Measurements from ENCODE around the gene TECTB. TPM values are rescaled to one million over a fixed set of nuclear protein-coding genes. Genes with fewer than 3 reads are reported as not detected.

TECTB gene
- polyA plus RNA-seq, 4 donors: not detected

DNA sequence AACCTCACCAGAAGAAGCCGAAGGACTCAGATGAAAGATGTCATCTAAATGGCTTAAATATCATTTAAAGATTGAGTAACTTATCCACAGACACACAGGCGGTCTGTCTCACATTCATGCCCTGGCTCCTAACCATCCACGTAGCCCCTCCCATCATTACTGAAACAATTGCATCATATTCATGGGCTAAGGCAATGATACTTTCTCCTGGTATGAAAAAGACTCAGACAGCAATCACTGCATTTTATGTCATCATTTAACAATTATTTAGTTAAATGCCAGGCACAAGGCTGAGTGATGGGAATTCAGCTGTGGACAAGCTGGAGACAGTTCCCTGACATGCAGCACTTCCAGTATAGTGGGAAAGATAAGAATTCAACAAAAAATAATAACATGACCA, 11.2 kb upstream of the TECTB start:
- no peak for DNase-seq (ENCODE audit: low read depth in 4 of 4, low spot score in 3 of 4)

DNA sequence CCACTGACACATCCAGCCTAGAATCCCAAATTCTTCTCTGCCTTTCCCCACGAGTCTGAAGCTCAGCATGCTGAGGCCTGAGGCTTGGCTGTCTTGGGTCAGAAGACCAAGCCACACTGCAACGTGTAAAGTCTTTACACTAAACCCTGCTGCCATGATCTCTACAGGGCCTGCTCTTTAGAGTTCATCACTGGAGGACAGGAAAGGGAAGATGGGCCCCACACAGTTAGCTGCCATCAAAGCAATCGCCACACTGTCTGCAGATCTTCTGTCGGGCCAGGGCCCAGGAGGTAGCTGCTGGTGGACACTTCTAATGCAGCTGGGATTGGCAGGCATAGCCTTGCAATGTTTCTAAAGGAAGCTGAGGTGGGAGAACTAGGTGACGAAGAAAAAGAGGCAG, 8.4 kb upstream of the TECTB start:
- DNase-seq (ENCODE audit: low read depth in 4 of 4, low spot score in 3 of 4): no peak

GRCh38 chr10:112275512-112276245, 7.5 kb upstream of the TECTB start:
- DNase-seq (ENCODE audit: low read depth in 4 of 4, low spot score in 3 of 4): no peak

DNA sequence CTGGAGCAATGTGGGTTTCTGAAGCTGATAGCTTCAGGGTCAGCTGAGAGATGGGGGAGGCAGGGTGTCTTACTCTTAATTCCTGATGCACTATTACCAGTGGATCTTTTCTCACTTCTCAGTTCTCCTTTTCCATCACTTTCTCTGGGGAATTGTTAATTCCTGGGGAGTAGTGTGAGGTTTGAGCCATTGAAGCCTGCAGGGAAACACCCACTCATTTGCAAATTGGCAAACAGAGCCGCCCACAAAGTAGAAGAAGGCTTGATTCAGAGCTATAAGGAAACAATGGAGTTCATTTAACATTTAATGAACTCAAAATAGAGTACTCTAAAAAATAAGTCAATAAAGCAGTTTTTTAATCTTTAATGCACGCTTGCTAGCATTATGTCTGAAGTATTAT, 4.3 kb upstream of the TECTB start:
- no peak for DNase-seq (ENCODE audit: low read depth in 4 of 4, low spot score in 3 of 4)

DNA sequence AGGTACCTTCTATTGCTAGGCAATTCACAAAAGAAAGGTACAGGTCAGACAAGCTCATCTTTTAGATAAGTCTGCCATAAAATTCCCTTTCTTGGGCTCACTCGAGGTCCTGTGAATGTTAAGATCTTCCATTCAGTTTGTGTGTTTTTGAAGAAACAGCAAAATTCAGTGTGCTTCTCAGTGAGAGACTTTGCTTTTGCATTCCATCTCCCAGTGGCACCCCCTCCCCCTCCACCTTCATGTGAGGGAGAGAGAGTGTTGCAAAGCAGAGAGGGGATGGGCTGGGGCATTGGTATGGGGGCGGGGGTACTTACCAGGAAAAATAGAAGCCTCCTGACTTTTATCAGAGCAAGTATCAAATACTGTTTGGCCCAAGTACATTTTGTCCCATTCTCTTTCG, 3.8 kb upstream of the TECTB start:
- DNase-seq (ENCODE audit: low read depth in 4 of 4, low spot score in 3 of 4): no peak

DNA sequence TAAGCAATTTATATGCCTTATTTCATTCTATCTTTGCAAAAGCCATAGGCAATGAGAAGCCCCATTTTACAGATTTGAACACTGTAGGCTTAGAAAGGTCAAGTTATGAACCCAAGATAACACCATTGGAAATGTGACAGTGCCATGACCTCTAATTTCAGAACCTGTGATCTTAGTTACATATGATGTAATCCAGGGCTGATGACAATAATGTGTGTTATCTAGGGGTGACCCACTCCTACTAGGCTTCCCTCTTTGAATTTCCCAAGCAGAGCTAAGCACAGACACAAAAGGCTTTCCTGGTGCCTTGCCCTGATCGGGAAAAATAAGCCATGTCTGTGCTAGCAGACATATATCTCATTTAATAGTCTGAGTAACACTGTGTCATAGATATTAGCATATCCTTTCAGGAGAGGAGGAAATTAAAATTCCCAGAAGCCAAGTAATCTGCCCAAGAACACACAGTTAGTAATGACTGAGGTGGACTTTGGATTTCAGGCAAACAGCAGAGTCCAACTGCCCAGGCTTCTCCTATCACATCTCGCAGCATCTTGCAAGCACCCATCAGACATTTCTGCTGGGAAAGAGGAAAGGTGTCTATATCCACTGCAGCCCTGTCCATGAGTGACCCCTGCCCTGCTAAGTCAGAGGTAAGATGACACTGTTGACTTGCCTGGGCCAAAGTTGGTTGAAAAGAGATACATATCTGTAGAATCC, 2.8 kb upstream of the TECTB start:
- DNase-seq (ENCODE audit: low read depth in 4 of 4, low spot score in 3 of 4): no peak

- no peak for DNase-seq (ENCODE audit: low read depth in 4 of 4, low spot score in 3 of 4)
These were observed 1.1 kb upstream of the TECTB start for GRCh38 chr10:112282086-112282485.

DNA sequence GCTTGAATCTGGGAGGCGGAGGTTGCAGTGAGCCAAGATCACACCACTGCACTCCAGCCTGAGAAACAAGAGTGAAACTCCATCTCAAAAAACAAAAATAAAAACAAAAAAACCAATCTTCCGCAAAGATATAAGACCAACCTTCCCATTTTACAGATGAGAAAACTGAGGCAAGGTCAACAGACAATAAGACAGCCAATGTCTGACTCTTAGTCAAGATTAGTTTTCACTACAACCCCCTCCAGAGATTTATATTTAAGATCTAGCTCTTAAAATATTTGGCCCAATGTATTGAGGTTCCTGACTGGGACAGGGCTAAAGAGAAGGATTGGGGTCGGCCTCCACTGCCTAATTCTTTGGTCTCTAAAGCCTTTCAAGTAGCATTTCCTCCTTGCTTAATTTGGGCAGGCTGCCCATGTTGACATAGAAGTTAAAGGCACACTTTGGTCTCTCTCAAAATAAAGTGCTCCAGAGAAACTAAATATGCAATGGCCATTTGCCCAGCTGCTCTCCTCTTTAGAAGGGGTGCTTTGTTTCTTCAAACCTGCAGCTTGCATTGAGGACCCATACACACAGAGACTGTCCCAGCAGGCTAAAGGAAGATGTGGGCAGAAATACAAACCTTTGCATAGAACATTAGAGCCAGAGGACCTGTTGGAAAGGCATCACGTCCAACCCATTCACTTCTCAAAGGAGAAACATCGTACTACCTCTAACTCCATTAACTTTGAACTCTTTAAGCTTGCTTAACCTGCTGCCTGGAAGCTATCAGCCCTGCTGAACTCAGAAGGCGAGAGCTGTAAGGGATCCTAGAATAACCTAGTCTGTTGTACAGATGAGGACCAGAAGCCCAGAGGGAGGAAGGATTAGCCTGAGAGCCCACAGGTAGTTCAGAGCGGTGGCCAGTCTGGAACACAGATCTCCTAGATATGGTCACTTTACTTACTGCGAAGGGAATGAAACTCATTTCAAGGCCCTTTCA, 3.9 kb downstream of the TECTB start:
- DNase-seq (ENCODE audit: low read depth in 4 of 4, low spot score in 3 of 4): no peak

DNA sequence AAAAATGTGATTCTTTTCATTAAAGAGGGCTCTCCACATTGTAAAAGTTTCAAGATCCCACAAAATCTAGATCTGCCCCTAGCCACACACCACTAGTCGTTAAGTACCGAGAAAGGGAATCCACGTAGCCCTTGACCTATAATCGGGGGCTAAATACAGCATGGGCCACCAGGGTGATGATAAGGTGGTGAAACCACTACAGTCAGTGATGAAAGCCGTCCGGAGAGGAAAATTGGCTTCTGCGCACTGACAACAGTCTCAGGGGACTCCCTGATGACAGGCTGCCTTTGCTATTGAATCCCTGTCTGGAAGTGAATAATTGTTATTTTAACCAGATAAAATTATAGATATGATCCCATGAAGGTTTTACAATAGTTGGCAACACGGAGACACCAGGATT, 4.6 kb downstream of the TECTB start:
- DNase-seq (ENCODE audit: low read depth in 4 of 4, low spot score in 3 of 4): no peak

DNA sequence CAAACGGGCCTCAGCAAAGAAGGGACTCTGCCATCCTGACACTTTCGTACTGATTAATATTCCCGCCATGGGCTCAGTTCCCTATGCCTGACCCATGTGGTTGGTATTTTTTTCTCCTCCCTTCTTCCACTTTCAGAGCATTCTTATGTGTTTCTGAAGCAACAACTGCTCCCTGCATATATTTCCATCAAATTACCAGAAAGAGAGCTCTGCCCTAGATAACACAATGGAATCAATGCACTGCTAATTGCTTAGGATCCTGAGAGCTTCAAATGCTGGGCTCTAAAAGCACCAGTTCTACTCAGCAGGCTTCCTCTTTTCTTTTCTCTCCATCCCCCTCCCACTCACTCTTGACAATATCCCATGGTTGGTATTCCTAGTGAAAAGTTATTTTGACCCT, 5.3 kb downstream of the TECTB start:
- DNase-seq (ENCODE audit: low read depth in 4 of 4, low spot score in 3 of 4): no peak

GRCh38 chr10:112289373-112290053, 6.3 kb downstream of the TECTB start:
- no peak for DNase-seq (ENCODE audit: low read depth in 4 of 4, low spot score in 3 of 4)

- no peak for DNase-seq (ENCODE audit: low read depth in 4 of 4, low spot score in 3 of 4)
These were observed 6.8 kb downstream of the TECTB start for GRCh38 chr10:112290054-112290373.

GRCh38 chr10:112294169-112294568, 11.0 kb downstream of the TECTB start:
- DNase-seq (ENCODE audit: low read depth in 4 of 4, low spot score in 3 of 4): no peak

DNA sequence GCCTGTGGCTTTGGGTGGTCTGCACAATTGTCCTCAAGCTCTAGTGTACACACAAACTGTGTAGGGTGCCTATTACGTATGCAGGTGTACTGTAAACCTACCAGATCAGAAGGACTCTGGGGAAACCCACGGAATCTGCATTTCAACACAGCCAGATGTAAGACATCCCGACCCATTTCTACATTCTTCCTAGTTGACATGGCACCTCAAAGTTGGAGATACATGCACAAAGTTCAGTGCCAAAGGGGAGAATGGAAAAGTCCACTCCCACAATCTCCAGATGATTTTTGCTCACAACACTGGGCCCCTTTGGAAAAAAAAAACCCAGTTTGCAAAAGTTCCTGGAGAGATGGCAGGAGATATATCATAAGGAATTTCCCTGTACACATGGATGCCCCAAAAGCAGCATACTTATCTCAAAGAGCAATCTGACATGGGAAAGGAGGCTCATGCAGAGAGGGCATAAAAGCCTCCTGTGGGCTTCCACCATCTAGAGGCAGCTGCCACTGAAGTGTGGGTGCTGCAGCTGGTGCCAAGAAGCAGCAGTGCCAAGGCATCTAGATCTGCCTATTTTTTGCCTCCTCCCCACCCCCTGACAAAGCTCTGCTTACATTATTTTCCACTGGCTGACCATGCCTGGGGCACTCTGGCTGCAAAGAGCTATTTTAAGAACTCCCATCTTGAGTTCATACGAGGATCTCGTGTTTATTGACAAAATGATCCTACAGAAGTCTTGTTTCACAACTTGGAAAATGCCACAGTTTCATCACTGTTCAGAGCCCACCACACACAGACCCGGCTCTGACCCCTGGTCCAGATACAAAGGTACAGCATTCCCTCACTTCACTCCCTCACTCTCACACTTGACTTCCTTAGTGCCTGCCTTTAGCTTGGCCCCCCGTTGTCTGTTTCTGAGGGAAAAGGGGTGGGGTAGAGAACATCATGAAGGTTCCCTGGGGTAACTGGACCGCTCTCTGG, 12.9 kb downstream of the TECTB start:
- DNase-seq (ENCODE audit: low read depth in 4 of 4, low spot score in 3 of 4): no peak

GRCh38 chr10:112296908-112297331, 13.7 kb downstream of the TECTB start:
- no peak for DNase-seq (ENCODE audit: low read depth in 4 of 4, low spot score in 3 of 4)

DNA sequence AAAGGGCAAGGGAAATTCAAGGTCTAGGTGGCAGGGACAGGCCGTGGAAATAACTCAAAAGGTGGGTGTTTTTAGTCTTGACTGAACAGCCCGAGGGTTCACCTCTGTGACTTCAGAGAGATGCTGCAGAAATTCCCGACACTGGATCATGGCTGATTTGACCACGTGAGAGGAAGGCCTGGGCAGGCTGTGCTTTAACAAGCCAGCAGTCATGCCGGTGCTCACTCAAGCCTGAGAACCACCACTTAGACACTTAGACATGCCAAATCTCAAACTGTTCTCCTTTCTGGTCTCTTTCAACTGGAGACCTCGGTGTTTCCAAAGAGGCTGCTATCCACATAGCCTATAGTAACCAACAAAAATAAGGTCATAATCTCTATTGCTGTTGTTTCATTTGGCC, 15.4 kb downstream of the TECTB start:
- no peak for DNase-seq (ENCODE audit: low read depth in 4 of 4, low spot score in 3 of 4)

- DNase-seq (ENCODE audit: low read depth in 4 of 4, low spot score in 3 of 4): no peak
These were observed 16.3 kb downstream of the TECTB start for GRCh38 chr10:112299456-112299855.

DNA sequence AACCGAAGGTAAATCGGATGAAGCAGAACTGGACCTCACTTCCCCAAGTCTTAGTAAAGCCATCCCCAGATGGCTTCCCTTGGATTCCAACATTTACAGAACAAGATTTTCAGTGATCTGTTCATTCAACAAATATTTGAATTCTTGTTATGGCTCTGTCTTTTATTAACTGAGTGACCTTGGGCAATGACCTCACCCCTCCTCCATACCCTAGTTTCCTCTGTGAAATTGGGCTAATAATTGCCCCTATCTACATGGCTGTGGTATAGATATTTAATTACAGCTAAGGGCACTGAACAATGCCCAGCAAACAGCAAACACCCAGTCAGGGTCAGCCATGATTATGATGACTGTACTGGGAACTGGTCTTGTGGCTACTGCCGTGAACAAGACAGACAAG, 19.1 kb downstream of the TECTB start:
- DNase-seq (ENCODE audit: low read depth in 4 of 4, low spot score in 3 of 4): no peak

DNA sequence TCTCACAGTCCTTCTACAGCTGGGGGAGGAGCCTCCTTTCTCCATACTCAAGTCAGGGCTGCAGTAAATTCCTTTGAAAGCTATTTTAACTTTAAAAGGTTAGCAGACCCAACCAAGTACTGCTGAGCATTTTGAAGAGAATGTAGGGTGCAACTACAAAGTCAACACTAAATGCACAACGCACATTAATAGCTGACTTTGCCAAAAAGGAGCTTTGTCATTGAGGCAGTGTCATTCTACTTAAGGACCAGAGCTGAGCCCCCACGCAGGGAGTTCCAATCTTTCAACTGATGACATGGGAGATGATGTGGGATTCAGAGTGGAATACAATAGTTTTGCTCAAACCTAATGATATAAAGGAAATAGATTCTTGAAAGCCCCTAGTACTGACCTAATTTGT, 20.3 kb downstream of the TECTB start:
- no peak for DNase-seq (ENCODE audit: low read depth in 4 of 4, low spot score in 3 of 4)

Data from left renal pelvis (tissue), 4 donors.